ENCODE data around the gene SBNO2.

The SBNO2 gene

DNA sequence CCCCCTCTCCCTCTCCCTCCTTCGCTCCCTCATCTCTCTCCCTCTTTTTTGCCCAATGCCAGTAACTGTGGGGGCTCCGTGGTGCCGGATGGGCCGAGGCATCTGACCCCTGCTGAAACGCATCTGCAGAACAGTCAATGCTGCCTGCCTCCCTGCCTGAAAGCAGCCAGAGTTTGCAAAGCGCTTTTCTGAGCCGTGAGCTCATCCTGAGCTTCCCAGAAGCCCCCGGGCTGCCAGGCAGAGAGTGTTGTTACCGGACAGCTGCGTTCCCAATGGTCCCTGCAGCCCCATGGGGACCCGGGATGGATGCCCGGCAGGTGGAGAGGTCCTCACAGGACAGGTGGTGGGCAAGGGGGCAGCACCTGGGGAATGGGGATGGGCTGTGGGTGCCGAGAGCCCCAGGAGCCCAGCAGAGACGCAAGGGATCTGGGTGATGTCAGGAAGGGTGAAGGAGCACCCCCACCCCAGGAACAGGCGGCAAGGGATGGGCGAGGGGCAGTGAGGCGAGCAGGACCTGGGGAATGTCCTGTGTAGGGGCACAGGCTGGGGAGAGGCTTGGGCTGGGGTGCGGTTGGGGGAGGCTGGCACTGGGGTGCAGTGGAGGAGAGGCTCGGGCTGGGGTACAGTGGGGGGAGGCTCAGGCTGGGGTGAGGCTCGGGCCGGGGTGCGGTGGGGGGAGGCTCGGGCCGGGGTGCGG, 37.3 kb downstream of the SBNO2 start:
- H3K79me2 ChIP-seq (ENCODE audit: insufficient read depth, low read length): peaks cover 3% of the 10 kb centered on the region
- TF ChIP-seq, protein P1, sequence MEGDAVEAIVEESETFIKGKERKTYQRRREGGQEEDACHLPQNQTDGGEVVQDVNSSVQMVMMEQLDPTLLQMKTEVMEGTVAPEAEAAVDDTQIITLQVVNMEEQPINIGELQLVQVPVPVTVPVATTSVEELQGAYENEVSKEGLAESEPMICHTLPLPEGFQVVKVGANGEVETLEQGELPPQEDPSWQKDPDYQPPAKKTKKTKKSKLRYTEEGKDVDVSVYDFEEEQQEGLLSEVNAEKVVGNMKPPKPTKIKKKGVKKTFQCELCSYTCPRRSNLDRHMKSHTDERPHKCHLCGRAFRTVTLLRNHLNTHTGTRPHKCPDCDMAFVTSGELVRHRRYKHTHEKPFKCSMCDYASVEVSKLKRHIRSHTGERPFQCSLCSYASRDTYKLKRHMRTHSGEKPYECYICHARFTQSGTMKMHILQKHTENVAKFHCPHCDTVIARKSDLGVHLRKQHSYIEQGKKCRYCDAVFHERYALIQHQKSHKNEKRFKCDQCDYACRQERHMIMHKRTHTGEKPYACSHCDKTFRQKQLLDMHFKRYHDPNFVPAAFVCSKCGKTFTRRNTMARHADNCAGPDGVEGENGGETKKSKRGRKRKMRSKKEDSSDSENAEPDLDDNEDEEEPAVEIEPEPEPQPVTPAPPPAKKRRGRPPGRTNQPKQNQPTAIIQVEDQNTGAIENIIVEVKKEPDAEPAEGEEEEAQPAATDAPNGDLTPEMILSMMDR (IDR thresholded peaks at IDR 0.05; ENCODE audit: borderline replicate concordance, extremely low read depth, low read length, poor library complexity, severe bottlenecking): no peak
- no peak for TF ChIP-seq EZH2 (IDR thresholded peaks at IDR 0.05; ENCODE audit: borderline replicate concordance, low read depth, low read length, severe bottlenecking)
- H3K4me1 ChIP-seq (ENCODE audit: insufficient read depth, low read length): peaks cover 13% of the 10 kb centered on the region
- H3K4me2 ChIP-seq (ENCODE audit: insufficient read depth, low read length): no peak overlapping the region
- no peaks in the 10 kb centered on the region for H3K9me3 ChIP-seq (ENCODE audit: insufficient read depth, low read length, severe bottlenecking)
- no peak overlapping the region for H3K9ac ChIP-seq (ENCODE audit: low read depth, low read length)
- ATAC-seq (ENCODE audit: insufficient read depth, low read depth) (no peak), DNase-seq (no peak)
- H2AFZ ChIP-seq (ENCODE audit: low read depth, low read length): no peak overlapping the region
- no peak overlapping the region for H3K27ac ChIP-seq (ENCODE audit: low read length)
- H4K20me1 ChIP-seq (ENCODE audit: insufficient read depth, low read length): no peaks in the 10 kb centered on the region
- H3K4me3 ChIP-seq (ENCODE audit: low read depth in 1 of 2, low read length in 2 of 2): no peak overlapping the region
- H3K27me3 ChIP-seq (ENCODE audit: insufficient read depth, low read length, poor library complexity): no peaks in the 10 kb centered on the region
- H3K36me3 ChIP-seq (ENCODE audit: insufficient read depth, low read length): no peaks in the 10 kb centered on the region; the same call in 1 of the 2 replicates

DNA sequence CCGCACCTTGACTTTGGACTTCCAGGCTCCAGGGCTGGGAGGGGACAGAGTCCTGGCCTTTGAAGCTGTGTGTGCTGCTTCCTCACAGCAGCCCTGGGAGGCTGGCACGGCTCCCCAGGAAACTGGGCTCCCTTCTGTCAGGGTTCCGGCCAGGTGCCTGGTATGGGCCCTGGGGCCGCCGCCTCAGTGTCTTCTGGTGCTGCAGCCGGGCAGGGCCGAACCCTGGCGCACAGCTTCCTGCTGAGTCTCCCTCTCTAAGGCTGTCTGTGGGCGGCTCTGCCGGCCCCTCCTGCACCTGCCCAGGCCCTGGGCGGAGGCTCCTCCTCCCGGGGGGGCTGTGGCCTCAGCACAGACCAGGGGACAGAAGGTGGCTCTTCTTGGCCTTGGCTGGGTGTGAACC, 37.9 kb downstream of the SBNO2 start:
- Histone ChIP-seq H3K4me3 (ENCODE audit: low read depth in 1 of 2, low read length in 2 of 2) (no peak overlapping the region), H2AFZ (ENCODE audit: low read depth, low read length) (no peak overlapping the region), H3K4me2 (ENCODE audit: insufficient read depth, low read length) (no peak overlapping the region), H3K9me3 (ENCODE audit: insufficient read depth, low read length, severe bottlenecking) (no peaks in the 10 kb centered on the region), H3K79me2 (ENCODE audit: insufficient read depth, low read length) (peaks cover 8% of the 10 kb centered on the region), H3K27me3 (ENCODE audit: insufficient read depth, low read length, poor library complexity) (no peaks in the 10 kb centered on the region), H4K20me1 (ENCODE audit: insufficient read depth, low read length) (no peaks in the 10 kb centered on the region), H3K27ac (ENCODE audit: low read length) (no peak overlapping the region), H3K9ac (ENCODE audit: low read depth, low read length) (no peak overlapping the region), H3K4me1 (ENCODE audit: insufficient read depth, low read length) (peaks cover 19% of the 10 kb centered on the region), H3K36me3 (ENCODE audit: insufficient read depth, low read length) (no peaks in the 10 kb centered on the region; the same call in 1 of the 2 replicates)
- DNase-seq (no peak), ATAC-seq (ENCODE audit: insufficient read depth, low read depth) (no peak)
- no peak for TF ChIP-seq EZH2 (IDR thresholded peaks at IDR 0.05; ENCODE audit: borderline replicate concordance, low read depth, low read length, severe bottlenecking)
- TF ChIP-seq, protein P1 (IDR thresholded peaks at IDR 0.05; ENCODE audit: borderline replicate concordance, extremely low read depth, low read length, poor library complexity, severe bottlenecking): no peak

DNA sequence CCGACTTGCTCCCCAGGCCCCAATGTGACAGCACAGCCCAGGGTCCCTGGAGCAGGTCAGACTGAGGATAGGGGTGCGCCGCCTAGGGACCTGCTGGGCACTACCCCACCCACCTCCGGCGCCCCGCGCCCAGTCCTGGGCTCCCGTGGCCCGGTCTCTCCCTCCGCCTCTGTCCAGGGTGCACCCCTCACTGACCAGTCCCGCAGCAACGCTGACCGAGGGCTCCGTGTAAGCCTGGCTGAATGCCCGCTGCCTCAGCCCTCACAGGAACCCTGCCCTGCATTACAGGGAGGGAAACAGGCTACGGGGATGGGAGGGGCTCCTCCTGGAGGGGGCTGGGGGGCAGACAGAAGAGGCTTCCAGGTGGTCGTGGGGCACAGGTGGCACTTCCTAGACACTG, 38.6 kb downstream of the SBNO2 start:
- TF ChIP-seq, protein P1 (IDR thresholded peaks at IDR 0.05; ENCODE audit: borderline replicate concordance, extremely low read depth, low read length, poor library complexity, severe bottlenecking): no peak
- TF ChIP-seq EZH2 (IDR thresholded peaks at IDR 0.05; ENCODE audit: borderline replicate concordance, low read depth, low read length, severe bottlenecking): no peak
- Histone ChIP-seq H3K4me2 (ENCODE audit: insufficient read depth, low read length) (no peak overlapping the region), H3K4me1 (ENCODE audit: insufficient read depth, low read length) (peaks cover 25% of the 10 kb centered on the region), H3K9me3 (ENCODE audit: insufficient read depth, low read length, severe bottlenecking) (no peaks in the 10 kb centered on the region), H3K9ac (ENCODE audit: low read depth, low read length) (no peak overlapping the region), H3K27me3 (ENCODE audit: insufficient read depth, low read length, poor library complexity) (no peaks in the 10 kb centered on the region), H3K4me3 (ENCODE audit: low read depth in 1 of 2, low read length in 2 of 2) (no peak overlapping the region), H3K27ac (ENCODE audit: low read length) (no peak overlapping the region), H3K79me2 (ENCODE audit: insufficient read depth, low read length) (peaks cover 14% of the 10 kb centered on the region), H2AFZ (ENCODE audit: low read depth, low read length) (no peak overlapping the region), H4K20me1 (ENCODE audit: insufficient read depth, low read length) (no peaks in the 10 kb centered on the region), H3K36me3 (ENCODE audit: insufficient read depth, low read length) (no peaks in the 10 kb centered on the region; the same call in 1 of the 2 replicates)
- DNase-seq (no peak), ATAC-seq (ENCODE audit: insufficient read depth, low read depth) (no peak)
